K562 (cell line): ENCODE data around the gene KRTAP10-6. TPM values are rescaled to one million over a fixed set of nuclear protein-coding genes. Genes with fewer than 3 reads are reported as not detected.

ENCODE experiments used
- ATAC-seq: fragments of 200-7000 bp; cut with Tn5 transposase; 3 replicates; pipeline ENCODE4 v1.9.1; 2020; ENCODE audit warnings: moderate library complexity
- BruUV-seq: library from RNA; stranded (reverse); fragments of 400-500 nt; replicated peaks from 2 replicates; lab custom pipeline; 2021; lab: Mats Ljungman, UMichigan
- CTCF ChIA-PET: fragments of 300-600 bp; formaldehyde crosslinking; extraction: SDS; loops from one replicate; lab custom pipeline; 2021; ENCODE audit warnings: low intra/inter-chr PET ratio; lab: Yijun Ruan, JAX
- POLR2A ChIA-PET: fragments of 300-600, 350-650 bp; sonication (Branson Sonifier 250); formaldehyde crosslinking; extraction: SDS; loops from one replicate; lab custom pipeline; 2021; ENCODE audit warnings: antibody characterized with exemption, inconsistent platforms; lab: Yijun Ruan, JAX
- DNase-seq, 4 experiments: peaks; one replicate each; pipeline versions ENCODE4 v3.0.0 to v3.0.0-alpha.2; 2011 to 2018; ENCODE audit warnings: low spot score in 3 of 4, mixed read lengths in 3 of 4; ENCODE audit errors: extremely low read depth in 1 of 4
- FAIRE-seq: peaks from 2 replicates; lab custom pipeline; 2011; peaks lifted over from hg19 to GRCh38; lab: Jason Lieb, UNC
- H2AFZ ChIP-seq: 2 replicates; pipeline ENCODE4 v1.6.0; 2011; ENCODE audit warnings: low read depth, low read length, control low read depth, inconsistent platforms
- H3K27ac ChIP-seq: fragments of 200-600 bp; 3 replicates; pipeline ENCODE4 v1.8.0; 2011; ENCODE audit warnings: low read depth, mild to moderate bottlenecking, control low read depth, inconsistent platforms, low read length, moderate library complexity, mixed read lengths; ENCODE audit errors: extremely low read depth
- H3K27me3 ChIP-seq, 2 experiments: fragments of 300-600 bp in 1 of 2; 2 replicates in 1 of 2; 3 replicates in 1 of 2; pipeline versions ENCODE4 v1.6.0 to v1.8.0; 2011; ENCODE audit warnings: inconsistent platforms in 2 of 2, low read length in 2 of 2, mild to moderate bottlenecking in 1 of 2, mixed read lengths in 1 of 2, moderate library complexity in 1 of 2; ENCODE audit not compliant: control insufficient read depth in 2 of 2, insufficient read depth in 2 of 2
- H3K36me3 ChIP-seq: fragments of 300-600 bp; 3 replicates; pipeline ENCODE4 v1.8.0; 2011; ENCODE audit warnings: mild to moderate bottlenecking, low read length, inconsistent platforms; ENCODE audit not compliant: control insufficient read depth, insufficient read depth
- H3K4me1 ChIP-seq, 2 experiments: fragments of 200-600 bp in 1 of 2; replicated peaks in 1 of 2; 2 replicates in 1 of 2; 3 replicates in 1 of 2; pipeline versions ENCODE4 v1.5.1 to v1.8.0; 2011; ENCODE audit warnings: inconsistent platforms in 2 of 2, low read length in 2 of 2, mild to moderate bottlenecking in 1 of 2, mixed read lengths in 1 of 2, moderate library complexity in 1 of 2; ENCODE audit not compliant: control insufficient read depth in 2 of 2, insufficient read depth in 2 of 2
- H3K4me2 ChIP-seq: 2 replicates; pipeline ENCODE4 v1.6.1; 2011; ENCODE audit warnings: low read length, control low read depth, inconsistent platforms, mixed read lengths; ENCODE audit not compliant: insufficient read depth
- H3K4me3 ChIP-seq: fragments of 200-600 bp; sonication (generic), shearing (Covaris generic); 2 replicates; pipeline ENCODE4 v1.5.1; 2016; ENCODE audit warnings: control low read depth, inconsistent platforms
- H3K79me2 ChIP-seq: fragments of 200-600 bp; 3 replicates; pipeline ENCODE4 v1.8.0; 2011; ENCODE audit warnings: low read length, inconsistent platforms; ENCODE audit not compliant: control insufficient read depth, insufficient read depth
- H3K9ac ChIP-seq, 2 experiments: 2 replicates each; pipeline versions ENCODE4 v1.6.0 to v1.6.1; 2011; ENCODE audit warnings: low read depth in 2 of 2, low read length in 2 of 2, control low read depth in 1 of 2, inconsistent platforms in 1 of 2, mild to moderate bottlenecking in 1 of 2, mixed read lengths in 1 of 2; ENCODE audit not compliant: insufficient read depth in 1 of 2
- H3K9me1 ChIP-seq: one replicate; pipeline ENCODE4 v1.6.0; 2011; ENCODE audit warnings: inconsistent platforms, mild to moderate bottlenecking, low read length, moderate library complexity; ENCODE audit not compliant: control insufficient read depth, insufficient read depth
- H3K9me3 ChIP-seq: replicated peaks from 2 replicates; pipeline ENCODE4 v1.5.1; 2011; ENCODE audit warnings: low read depth, low read length, inconsistent platforms; ENCODE audit not compliant: control insufficient read depth, insufficient read depth
- H4K20me1 ChIP-seq: replicated peaks from 2 replicates; pipeline ENCODE4 v1.6.1; 2011; ENCODE audit warnings: low read length, inconsistent platforms, mixed read lengths; ENCODE audit not compliant: control insufficient read depth, insufficient read depth
- BHLHE40 ChIP-seq: IDR thresholded peaks from 2 replicates; pipeline ENCODE4 v1.6.1; 2011; ENCODE audit warnings: low read length, improper control_type of control experiment
- WGBS: fragments of 100-300 bp; shearing (Covaris generic); methylation state at CpG from one replicate; pipeline ENCODE4 v1.1.6; 2016; ENCODE audit warnings: low coverage, mixed read lengths; ENCODE audit not compliant: insufficient coverage; ENCODE audit errors: missing lambda C conversion rate; 5-methylcytosine and 5-hydroxymethylcytosine counted together
- in situ Hi-C: fragments of 300-500 bp; cut with MboI; formaldehyde crosslinking; loops from 4 replicates; pipeline ENCODE4 v1.15.0; 2018; ENCODE audit warnings: inconsistent platforms, mixed read lengths
- intact Hi-C: fragments of 100-400 bp; cut with micrococcal nuclease; formaldehyde crosslinking; loops from 2 replicates; pipeline ENCODE4 v1.14.2; 2022
- polyA plus RNA-seq, 8 experiments: library from polyadenylated mRNA; depleted of rRNA in 4 of 8; stranded (reverse) in 5 of 8; unstranded in 3 of 8; fragments of >200 nt; fragmentation: Nextera tagmentation in 2 of 8; fragmentation: Illumina TruSeq in 1 of 8; extraction: Ambion mirVana in 2 of 8; extraction: Trizol in 1 of 8; gene quantifications; 2 replicates each; pipeline versions ENCODE4 v1.2.1 to v1.2.3, GENCODE V29; 2011 to 2014; ENCODE audit warnings: inconsistent platforms in 1 of 8, missing spikeins in 1 of 8
- total RNA-seq, 7 experiments: library from RNA; depleted of rRNA in 6 of 7; stranded (reverse); fragments of >200 nt in 6 of 7; fragmentation: Illumina TruSeq in 2 of 7; extraction: Trizol in 2 of 7; gene quantifications; 2 replicates each; pipeline versions ENCODE4 v1.2.1 to v1.2.3, GENCODE V29; 2011 to 2021; ENCODE audit warnings: low replicate concordance in 1 of 7
- TF ChIP-seq, protein P1 (sequence below): sonication (generic); formaldehyde crosslinking; IDR thresholded peaks from 2 replicates; pipeline ENCODE4 v1.8.0; 2022; ENCODE audit warnings: mild to moderate bottlenecking, missing genetic modification reagents, borderline replicate concordance
- TF ChIP-seq, protein P2 (sequence below): sonication (generic); formaldehyde crosslinking; IDR thresholded peaks from 2 replicates; pipeline ENCODE4 v1.8.0; 2022; ENCODE audit warnings: missing genetic modification reagents, mild to moderate bottlenecking, borderline replicate concordance

Gene KRTAP10-6
- total and polyA plus RNA-seq, 9 of the 15 experiments (the other 6 are each of a cell fraction or from before 2014, with no cell fraction given), result not detected

DNA sequence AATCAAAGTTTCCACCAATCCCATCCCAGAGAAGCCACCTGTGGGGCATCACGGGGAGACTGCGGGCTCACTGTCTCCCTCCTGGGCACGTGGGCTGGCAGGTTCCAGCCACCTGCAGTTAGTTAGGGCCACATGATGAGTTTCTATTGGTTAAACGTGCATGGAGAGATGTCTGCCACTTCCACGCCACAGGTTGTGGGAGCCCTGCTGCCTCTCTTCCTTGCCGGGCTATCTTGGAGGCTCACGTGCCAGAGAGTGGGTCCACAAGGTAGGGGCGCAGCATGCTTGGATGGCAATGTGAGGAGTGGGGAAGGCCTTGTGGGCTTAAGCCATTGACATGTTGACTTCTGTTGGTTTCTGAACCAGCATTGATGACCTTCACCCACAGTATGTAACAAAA is 11.6 kb upstream of the KRTAP10-6 start:
- WGBS, result 0% methylated on average over 8 of the region's 8 CpGs
- in situ Hi-C loops (no loop called here), intact Hi-C loops (no loop called here)
- H2AFZ ChIP-seq, result no peak overlapping the region
- POLR2A ChIA-PET, result interaction anchor here (0.6 kb wide), 1 partner anchor 11 kb away, joined by 3 read pairs; no protein-coding TSS in a partner anchor
- BruUV-seq, result no TSS peak
- H3K79me2 ChIP-seq, result no peaks in the 10 kb centered on the region
- H3K4me3 ChIP-seq, result no peak overlapping the region
- FAIRE-seq (no peak), DNase-seq (no peak), ATAC-seq (no peak)
- no peaks in the 10 kb centered on the region for H3K36me3 ChIP-seq
- peaks cover 9 to 43% of the 10 kb centered on the region in 2 experiments; a peak in 4 of 5 replicates for H3K27me3 ChIP-seq
- CTCF ChIA-PET, result no interaction called here
- H3K4me2 ChIP-seq, result no peak overlapping the region
- no peaks in the 10 kb centered on the region for H3K9me1 ChIP-seq
- H3K27ac ChIP-seq, result no peak overlapping the region
- no peak overlapping the region for H3K9ac ChIP-seq
- no peaks in the 10 kb centered on the region; the same call in 1 of the 2 replicates for H3K9me3 ChIP-seq
- 0 out of 2 replicates have a peak, but pooled peaks have one; percentile 14 for TF ChIP-seq BHLHE40
- TF ChIP-seq, protein P1, sequence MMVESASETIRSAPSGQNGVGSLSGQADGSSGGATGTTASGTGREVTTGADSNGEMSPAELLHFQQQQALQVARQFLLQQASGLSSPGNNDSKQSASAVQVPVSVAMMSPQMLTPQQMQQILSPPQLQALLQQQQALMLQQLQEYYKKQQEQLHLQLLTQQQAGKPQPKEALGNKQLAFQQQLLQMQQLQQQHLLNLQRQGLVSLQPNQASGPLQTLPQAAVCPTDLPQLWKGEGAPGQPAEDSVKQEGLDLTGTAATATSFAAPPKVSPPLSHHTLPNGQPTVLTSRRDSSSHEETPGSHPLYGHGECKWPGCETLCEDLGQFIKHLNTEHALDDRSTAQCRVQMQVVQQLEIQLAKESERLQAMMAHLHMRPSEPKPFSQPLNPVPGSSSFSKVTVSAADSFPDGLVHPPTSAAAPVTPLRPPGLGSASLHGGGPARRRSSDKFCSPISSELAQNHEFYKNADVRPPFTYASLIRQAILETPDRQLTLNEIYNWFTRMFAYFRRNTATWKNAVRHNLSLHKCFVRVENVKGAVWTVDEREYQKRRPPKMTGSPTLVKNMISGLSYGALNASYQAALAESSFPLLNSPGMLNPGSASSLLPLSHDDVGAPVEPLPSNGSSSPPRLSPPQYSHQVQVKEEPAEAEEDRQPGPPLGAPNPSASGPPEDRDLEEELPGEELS (CRISPR knock-in tag), result no peak
- TF ChIP-seq, protein P2, sequence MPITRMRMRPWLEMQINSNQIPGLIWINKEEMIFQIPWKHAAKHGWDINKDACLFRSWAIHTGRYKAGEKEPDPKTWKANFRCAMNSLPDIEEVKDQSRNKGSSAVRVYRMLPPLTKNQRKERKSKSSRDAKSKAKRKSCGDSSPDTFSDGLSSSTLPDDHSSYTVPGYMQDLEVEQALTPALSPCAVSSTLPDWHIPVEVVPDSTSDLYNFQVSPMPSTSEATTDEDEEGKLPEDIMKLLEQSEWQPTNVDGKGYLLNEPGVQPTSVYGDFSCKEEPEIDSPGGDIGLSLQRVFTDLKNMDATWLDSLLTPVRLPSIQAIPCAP (CRISPR knock-in tag), result no peak
- no peaks in the 10 kb centered on the region for H4K20me1 ChIP-seq
- H3K4me1 ChIP-seq, result peaks cover 0 to 16% of the 10 kb centered on the region in 2 experiments; a peak in 1 of 5 replicates
